Renal pelvis (tissue), 4 donors: ENCODE results near the gene CRYBB1. TPM values are rescaled to one million over a fixed set of nuclear protein-coding genes. Genes with fewer than 3 reads are reported as not detected.

Source experiments
- DNase-seq: peaks from one replicate; pipeline ENCODE4 v3.0.0-alpha.2; 2013
- polyA plus RNA-seq, 3 donors: library from polyadenylated mRNA; unstranded; fragments of 120-200 nt; gene quantifications; one replicate each; pipeline ENCODE4 v1.2.1, GENCODE V29; 2013; ENCODE audit not compliant: insufficient read length in 3 of 3

Gene CRYBB1
- polyA plus RNA-seq, 3 donors = 0.68 to 0.95 (median 0.88) TPM

DNA sequence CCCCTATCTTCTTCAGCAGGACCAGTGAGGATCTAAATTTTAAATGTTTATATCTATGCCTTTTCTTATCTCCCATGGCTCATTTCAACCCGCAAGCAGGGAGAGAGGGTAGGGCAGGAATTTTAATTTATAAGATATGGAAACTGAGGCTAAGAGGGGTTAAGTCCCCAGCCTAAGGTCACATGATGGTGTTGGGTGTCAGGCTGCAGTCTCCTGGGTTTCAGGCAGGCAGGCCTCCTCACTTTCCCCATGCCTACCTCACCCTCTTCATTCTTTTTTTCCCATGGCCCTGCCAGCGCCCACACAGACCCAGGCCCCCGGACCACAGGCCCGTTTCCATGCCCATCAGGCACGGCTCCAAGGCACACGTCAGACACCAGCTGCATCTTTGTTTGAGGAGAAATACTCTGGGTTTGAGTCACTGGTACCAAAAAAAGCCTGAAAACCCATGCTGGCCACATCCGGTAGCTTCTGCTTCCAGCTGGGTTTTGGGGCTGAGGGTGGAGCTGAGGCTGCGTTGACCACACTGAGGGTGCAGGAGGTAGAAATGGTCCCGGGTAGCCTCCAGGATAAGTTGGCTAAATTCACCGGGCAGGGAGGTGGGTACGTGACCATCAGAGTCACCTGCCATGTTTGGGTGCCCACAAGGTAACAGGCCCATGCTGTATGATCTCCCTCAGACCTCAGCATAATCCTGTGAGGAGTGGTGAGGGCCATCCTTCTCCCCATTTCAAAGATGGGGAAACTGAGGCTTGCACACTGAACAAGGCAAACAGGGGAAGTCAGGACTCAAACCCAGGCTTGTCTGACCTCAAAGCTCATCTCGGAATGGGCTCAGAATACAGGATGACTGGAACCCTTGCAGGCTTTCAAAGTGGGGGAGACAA, 7.5 kb downstream of the CRYBB1 start:
- DNase-seq = no peak

DNA sequence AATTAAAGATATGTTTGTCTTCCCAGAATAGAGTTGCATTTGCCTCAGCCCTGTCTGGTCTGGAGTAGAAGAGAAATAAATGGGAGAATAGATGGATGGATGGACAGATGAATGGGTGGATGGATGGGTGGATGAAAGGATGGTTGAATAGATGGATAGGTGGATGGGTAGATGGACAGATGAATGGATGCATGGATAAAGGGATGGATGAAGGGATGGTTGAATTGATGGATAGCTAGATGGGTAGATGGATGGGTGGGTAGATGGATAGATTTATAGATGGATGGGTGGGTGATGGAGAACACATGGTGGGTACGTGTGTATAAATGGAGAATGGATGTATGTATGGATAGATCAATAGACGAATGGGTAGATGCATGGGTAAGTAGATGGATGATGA, 8.5 kb downstream of the CRYBB1 start:
- DNase-seq = no peak

DNA sequence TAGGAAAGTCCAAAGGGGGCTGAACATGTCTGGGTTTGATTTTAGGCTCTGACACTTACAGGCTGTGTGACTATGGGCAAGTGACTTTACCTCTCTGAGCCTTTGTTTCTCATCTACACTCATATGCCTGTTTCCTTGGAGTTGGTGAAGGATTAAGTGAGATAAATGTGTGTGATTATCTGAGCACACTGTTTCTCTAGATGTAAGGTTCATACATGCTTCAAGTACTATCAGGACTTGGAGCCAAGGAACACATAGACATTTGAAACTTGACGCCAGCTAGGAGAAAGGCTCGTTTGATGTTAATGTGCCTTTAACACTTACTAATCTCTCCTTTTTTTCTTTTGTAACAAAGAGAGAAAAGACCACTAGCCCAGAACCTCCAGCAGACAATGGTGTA, 9.7 kb downstream of the CRYBB1 start:
- no peak for DNase-seq

DNA sequence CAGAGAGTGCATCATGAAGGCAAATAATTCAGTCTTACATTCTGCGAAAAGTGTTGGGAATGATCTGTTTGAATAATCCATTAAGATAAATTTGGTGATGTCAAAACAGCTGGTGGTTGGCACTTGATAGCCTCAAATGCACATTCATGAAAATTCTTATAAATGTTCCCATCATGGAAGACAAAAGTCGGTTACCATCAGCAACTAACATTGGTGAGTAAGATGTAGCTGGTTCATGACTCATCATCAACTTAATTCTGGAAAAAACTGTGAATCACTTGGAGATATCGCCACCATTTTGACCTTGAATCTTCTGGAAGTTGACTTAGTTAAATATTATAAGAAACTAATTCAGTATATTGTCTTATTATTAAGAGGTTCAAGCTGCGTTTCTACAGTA, 11.2 kb downstream of the CRYBB1 start:
- no peak for DNase-seq

DNA sequence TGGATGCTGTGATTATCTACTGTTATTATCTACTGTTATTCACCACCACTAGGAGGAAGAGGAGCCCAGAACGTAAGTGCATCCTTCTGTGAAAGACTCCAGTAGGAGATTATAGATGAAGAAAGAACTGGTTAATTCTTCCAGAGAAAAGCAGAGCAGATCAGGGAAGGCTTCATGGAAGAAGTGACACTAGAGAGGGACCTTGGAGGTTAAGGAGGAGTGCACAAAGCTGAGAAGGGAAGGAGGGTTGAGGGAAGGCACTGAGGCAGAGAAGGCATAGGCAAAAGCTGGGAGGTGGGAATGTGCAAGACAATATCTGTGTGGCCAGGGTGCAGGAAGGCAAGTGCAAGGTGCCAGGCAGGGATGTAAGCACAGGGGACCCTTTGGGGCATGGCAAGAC, 13.5 kb downstream of the CRYBB1 start:
- no peak for DNase-seq

DNA sequence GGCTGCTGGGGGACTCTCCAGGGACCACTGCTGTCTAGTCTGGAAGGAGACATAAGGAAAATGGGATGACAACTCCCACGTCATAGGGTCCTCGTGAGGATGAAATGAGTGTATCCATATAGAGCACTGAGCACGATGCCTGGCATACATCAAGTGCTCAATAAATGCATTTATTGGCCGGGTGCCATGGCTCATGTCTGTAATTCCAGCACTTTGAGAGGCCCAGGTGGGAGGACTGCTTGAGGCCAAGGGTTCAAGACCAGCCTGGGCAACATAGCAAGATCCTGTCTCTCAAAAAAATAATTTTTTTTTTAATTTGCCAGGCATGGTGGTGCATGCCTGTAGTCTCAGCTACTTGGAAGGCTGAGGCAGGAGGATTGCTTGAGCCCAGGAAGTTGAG, 15.7 kb downstream of the CRYBB1 start:
- DNase-seq = no peak

DNA sequence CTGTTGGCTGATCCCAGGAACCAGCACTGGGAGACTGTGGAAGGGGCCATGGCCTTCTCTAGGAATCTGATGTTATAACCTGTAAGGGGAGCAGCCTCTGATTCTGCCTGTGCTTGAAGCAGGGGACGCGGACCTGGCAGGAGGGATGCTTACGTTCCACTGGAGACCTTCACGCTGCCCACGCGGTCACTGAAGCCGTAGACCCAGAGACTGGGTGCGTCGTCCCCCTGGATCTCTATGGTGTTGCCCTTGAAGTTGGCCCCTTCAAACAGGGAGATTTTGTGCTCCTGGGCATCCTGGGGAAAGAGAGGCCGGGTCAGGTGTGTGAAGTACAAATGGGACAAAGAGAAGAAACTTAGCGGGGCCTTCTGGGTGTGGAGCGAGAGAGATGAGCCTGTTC, 16.1 kb downstream of the CRYBB1 start:
- no peak for DNase-seq

DNA sequence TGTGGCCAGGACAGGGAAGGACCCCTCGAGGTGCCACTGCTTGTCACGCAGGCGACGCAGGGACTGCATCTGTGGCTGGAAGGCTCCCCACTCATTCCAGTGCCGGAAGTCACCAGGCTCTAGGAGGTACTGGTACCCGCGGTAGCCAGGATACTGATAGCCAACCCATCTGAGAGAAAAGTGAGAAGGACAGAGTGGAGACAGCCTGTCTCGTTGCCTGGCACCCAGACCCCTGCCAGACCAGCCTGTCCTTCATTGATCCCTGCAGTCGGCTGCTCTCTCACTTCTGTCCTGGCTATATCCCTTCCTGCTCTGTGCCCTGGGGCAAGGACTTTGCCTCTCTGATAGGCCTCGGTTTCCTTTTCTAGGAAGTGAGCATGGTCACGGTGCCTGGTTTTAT, 18.3 kb downstream of the CRYBB1 start:
- no peak for DNase-seq

DNA sequence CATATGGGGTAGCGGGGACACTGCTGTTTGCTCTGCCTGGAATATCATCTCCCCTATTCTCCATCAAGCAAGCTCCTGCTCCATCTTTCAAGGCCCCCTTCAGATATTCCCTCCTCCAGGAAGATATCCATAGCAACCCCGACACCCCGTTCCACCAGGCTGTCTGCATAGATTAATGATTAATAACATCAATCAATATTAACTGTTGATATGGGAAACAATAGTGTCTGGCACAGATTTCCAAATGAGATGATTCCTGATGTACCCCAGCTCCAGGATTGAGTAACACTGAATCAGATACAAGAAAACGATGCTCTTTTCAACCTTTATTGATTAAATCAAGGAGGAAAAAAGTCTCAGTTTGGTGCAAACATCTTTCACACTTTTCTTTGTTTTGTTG, 20.3 kb downstream of the CRYBB1 start:
- no peak for DNase-seq

DNA sequence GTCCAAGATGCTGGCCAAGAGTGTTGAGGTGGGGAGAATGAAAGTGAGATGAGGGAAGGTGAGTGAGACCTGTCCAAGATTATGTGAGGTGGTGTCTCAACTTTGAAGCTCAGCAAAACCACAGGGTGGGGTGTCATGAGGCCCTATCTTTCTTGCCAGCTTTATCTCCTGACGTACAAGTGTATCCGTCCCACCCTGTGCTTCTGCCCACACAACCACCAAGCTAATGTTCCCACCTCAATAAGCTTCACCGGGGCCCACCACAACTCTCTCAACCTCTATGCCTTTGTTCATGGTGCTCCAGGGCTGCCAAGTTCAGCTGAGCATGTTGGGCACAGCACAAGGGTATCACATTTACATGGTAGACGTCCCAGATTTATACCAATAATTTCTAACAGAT, 20.8 kb downstream of the CRYBB1 start:
- no peak for DNase-seq

DNA sequence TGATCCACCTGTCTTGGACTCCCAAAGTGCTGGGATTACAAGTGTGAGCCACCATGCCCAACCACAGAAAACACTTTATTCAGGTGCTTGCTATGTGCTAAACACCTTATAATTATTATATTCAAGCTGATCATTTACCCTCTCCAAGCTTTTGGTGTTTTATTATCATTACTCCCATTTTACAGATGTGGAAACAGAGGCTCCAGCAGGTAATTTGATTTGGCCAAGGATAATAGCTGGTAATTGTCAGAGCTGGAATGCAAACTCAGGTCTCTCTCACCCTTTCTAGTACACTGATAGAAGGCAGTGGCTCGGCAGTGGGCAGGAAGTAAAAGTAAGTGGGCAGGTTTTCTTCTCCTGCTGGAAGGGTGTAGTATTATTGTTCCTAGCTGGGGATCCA, 24.1 kb downstream of the CRYBB1 start:
- no peak for DNase-seq

DNA sequence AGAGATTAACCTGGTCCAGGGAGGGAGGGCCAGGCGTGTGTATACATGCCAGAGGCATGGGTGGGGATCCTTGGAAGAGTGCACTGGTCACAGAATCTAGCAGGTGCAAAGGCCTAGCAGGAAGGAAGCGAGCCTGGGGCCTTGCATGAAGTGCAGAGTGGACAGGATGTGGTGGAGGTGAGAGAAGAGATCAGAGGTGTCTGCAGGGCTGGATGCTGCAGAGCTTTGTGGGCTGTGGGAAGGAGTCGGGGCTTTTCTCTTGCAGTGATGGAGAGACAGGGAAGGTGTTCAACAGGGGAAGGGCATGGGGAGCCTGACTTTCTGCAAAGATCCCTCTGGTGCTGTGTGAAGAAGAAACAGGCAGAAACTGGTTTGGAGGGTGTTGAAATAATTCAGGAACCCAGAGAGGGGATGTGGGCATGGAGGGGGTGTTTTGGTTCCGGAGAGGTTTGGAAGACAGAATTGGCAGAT, 25.4 kb downstream of the CRYBB1 start:
- DNase-seq = no peak

DNA sequence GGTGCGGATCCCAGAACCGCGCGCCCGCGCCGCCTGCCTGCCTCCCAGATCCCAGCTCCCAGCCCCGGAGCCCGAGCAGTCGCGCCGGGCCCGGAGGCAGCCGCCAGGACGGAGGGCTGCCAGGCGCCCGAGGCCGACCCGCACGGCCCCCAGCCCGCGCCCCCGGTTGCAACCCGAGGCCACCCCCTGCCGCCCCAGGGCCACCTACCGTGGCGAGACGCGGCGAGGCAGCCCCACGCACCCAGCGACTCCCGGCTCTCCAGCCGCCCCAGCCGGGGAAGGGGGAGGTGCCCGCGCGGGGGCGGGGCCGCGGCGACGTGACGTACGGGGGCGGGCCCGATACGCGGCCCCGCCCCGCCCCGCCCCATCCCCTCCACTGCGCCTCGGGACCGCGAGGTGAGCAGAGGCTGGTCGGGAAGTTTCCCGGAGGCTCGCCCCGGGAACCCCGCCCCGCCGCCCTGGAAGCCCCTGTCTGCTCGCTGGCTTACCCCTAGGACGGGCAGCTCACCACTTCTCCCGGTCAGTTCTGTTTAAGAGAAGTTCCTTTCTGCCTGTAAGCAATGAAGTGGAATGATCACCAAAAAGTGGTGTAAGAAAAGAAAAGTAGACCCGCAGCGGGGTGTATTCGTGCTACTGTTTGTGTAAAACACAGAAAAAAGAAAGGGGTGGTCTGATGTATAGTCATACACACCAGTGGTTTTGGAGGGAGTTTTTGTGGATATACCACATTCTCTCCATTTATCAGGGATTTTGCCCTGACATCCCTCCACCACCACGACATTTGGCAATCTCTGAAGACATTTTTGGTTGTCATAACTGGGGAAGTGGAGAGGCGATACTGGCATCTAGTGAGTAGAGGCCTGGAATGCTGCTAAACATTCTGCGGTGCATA, 27.7 kb downstream of the CRYBB1 start, which contains the start of gene TPST2:
Gene TPST2, minus strand, starts transcription at position 288 of the 892 bp plus-strand sequence. CDS start 48,502 bp downstream, outside the sequence.
- peak; percentile 80 for DNase-seq

DNA sequence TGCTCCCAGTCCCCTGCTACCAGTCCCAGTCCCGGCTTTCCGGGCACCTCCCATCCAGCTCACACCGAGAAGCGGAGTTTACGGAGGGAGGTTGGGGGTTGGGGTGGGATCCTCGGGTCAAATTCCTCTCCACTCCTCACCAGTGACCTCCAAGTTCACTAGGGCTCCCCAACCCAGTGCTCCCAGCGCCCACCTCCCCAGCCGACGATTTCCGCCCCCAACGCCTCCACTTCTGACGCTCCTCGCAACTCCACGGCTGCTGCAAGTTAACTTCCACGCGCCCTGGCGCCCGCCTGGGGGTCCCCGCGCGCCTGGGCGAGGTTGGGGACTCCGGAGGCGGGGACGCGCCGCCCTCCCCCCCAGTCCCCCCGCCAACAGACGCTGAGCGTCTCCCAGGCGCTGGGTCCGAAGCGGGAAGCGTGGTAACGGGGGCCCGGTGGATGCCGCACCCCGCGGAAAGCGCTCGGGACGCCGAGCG, 28.4 kb downstream of the CRYBB1 start:
- no peak for DNase-seq

DNA sequence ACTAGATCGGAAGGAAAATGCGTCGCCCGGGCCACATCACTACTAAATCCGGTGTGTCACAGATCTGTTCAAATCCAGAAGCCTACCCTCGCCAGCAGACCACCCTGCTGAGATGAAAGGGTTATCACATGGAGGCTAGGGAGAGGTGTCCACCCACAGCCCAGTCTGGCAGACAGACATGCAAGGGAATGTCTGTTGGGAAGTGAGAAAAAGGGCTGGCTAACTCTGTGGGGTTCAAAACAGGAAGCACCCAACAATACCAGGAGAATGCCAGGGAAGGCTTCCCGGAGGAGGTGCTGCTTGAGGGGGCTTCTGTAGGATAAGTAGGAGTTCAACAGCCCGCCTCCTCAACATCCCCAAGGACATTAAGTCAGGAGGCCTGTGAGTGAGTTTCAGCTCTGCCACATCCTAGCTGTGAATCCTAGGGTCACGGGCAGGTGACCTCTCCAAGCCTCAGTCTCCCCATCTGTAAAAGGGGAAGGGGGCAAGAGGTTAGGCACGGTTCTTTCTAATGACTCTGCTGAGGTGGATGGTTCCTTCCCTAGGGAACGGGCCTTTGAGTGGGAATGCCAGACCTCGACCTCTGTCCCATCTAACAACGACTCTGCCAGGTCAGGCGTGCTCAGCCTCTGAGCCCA, 29.0 kb downstream of the CRYBB1 start:
- peak; percentile 4 for DNase-seq

DNA sequence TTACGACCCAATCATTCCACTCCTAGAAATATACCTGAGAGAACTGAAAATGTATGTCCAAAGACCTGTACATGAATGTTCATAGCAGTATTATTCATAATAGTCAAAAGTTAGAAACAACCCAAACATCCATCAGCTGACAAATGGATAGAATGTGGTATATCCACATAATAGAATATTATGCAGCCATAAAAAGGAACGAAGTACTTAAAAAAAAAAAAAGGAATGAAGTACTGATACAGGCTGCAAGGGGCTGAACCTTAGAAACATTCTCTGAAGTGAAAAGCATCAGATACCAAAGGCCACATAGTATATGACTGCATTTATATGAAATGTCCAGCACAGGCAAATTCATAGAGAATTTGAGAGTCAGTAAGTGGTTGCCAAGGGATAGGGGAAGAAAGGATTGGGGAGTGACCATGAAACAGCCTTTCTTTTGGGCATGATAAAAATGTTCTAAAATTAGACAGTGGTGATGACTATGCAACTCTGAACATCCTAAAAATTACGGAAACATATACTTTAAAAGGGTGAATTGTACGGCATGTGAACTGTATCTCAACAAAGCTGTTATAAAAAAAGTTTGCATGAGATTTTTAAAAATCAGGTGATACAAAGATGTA, 29.7 kb downstream of the CRYBB1 start:
- DNase-seq = no peak

DNA sequence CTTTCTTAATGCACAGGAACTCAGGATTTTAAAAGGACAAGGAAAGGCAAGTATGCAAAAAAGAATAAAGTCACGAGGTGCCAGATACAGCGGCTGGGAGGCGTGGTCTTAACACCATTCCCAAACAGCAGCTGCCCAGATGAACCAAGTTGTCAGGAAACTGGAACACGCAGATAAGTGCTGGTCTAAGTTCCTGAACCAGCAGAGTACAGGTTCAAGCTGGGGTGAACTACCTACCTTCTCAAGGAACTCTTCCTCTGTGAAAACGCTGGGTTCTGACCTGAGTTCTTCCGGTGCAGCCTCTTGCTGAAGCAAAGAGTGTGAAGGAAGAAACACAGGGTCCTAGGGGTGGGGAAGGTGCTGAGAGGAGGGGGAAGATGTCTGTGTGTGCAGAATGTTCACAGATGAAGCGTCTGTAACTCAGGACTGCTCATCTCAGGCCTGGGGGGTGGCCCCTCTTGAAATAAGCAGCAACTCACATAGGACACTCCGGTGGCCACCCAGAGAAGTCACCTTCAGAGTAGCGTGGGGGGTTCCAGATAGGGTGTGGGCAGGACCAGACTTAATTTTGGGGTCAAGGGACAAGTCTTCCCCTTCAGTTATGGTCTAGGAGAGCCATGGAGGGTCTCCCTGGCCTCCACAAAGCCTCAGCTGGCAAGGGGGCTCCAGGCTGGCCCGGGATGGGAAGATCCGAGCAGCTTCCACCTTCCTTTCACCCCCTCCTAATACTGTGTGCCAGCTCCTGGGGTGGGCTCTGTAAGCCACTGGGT, 31.1 kb downstream of the CRYBB1 start:
- no peak for DNase-seq

DNA sequence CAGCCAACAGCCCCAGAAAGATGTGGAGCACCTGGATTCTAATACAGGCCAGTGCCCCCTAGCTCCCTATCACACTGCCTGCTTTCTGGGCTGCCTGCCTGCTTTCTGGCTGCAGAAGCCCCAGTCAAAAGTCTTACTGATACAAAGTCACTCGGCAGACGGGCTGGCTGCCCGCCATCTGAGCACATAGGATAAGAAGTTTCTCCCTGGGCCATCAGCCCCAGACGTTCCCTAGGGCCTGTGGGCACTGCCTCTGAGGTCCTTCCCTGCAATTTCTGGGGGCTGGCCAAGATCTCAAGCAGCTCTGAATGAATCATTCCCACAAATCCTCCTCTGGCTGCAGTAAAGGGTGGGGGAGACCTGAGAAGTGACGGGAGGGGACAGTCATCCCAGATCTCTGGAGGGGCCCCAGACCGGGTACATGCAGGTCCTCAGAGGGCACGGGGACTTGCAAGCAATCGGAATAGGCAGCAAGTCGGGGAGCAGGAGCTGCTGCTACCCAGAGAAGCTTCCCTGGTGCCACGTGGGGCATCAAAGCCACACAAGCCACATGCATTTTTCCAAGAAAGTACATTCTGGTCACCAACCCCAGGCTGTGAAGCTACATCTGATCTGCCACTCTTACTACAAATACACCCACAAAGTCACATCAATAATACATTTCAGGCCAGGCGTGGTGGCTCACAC, 32.6 kb downstream of the CRYBB1 start:
- DNase-seq = no peak

DNA sequence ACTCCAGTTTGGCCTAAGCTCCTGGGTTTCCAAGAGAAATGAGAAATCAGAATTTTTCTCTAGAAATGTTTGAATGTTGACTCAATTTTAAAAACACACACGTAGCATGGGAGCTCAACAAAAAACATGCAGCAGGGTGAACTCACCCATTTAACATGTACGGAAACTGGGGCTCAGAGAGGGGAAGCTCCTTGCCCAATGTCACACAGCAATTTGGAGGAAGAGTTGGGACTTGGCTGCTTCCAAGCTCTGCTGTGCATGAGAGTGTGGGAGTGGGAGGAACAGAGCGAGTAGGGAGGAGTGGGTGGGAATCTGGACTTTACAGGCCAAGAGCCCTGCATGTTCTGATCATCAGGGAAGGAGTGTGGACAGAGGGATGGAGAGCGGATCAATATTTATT, 33.8 kb downstream of the CRYBB1 start:
- no peak for DNase-seq

DNA sequence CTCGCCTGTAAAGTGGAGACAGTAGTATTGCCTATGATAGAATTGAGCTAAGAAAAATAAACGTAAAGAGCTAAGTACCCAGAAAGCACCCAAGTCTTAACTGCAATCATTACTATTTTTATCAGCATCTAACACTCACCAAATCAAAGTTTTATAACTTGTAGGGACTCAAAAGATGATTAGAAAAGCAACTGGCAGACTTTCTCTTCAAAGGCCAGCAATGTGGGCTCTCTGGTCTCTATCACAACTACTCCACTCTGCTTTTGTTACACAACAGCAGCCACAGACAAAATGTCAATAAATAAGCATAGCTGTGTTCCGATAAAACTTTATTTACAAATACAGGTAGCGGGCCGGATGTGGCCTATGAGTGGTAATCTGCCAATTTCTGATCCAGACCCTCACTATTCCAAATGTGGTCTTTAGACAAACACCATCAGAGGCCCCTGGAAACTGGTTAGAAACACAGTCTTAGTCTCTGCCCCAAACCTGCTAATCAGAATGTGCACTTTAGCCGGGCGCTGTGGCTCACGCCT, 36.1 kb downstream of the CRYBB1 start:
- no peak for DNase-seq
